ENCODE measurements around the gene SYNPO2.
"Not testable (repeated sequence)": the region's sequence is repeated elsewhere in the genome, so short reads cannot be mapped to it uniquely, and the experiment has no call there.

Gene SYNPO2

DNA sequence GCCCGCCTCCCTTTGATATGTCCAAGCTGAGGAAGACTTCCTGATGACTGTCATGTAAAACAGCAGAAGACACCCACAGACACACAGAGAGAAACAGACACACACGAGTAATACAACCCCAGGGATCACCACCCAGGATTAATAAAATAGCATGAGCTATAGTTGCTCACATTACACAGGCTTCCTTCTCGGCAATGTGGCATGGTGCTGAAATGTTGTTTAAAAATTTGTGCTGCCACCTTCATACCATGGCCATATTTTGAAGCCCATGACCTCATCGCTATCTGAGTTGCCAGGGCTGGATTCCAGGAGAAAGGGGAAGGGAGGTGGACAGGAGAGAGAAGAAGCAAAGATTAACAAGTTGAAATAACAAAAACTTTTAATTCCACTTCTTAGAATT is 111.7 kb downstream of the SYNPO2 start:
- no peak for DNase-seq (ENCODE audit: low read depth)

DNA sequence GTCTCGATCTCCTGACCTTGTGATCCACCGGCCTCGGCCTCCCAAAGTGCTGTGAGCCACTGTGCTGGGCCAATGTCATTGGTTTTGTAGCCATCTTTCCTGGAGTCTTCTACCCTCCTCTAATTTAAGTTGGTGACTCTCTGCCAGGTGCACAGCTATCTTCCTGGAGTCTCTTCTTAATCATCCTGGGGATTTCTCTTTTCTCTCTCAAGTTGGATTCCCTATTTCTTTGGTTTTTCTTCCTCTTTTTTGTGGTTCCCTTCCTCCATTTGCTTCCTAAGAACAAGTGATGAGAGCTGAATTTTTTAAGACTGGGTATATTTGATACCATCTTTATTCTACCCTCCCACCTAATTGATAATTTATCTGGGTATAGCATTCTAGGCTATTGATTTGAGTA is 113.8 kb downstream of the SYNPO2 start:
- no peak for DNase-seq (ENCODE audit: low read depth)

DNA sequence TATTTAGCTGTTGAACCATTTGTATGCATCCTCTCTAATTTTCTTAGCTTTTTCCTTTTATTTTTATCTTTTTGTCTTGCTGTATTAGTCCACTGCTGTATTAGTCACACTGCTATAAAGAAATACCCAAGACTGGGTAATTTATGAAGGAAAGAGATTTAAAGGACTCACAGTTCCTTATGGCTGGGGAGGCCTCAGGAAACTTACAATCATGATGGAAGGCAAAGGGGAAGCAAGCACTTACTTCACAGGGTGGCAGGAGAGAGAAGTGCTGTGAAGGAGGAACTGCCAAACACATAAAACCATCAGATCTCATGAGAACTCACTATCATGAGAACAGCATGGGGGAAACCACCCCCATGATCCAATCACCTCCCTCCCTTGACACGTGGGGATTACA is 114.3 kb downstream of the SYNPO2 start:
- not testable (repeated sequence) for DNase-seq (ENCODE audit: low read depth)

DNA sequence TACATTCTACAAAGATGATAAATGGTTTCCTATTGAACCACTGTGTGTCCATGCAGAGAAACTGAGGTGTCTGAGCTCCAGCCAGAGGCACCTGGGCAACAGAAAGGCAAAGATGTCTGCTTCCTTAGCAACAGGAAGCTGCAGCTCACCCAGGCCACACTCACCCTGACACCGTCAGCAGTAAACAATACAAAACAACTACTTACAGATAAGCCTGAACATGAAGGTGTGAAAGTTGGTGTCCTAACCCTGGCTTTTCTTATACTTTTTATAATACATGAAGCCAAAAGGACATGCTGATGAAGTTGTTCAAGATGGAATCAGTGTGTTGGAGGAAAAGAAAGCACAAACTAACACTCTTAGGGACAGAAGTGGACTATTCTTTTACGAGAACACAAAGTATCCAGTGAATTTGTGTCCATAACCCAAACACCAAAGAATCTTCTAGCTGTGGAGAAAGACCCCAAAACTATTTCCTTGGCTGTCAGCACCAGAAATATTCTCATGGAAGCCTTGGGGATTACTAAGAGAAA is 117.3 kb downstream of the SYNPO2 start:
- DNase-seq (ENCODE audit: low read depth) = no peak

DNA sequence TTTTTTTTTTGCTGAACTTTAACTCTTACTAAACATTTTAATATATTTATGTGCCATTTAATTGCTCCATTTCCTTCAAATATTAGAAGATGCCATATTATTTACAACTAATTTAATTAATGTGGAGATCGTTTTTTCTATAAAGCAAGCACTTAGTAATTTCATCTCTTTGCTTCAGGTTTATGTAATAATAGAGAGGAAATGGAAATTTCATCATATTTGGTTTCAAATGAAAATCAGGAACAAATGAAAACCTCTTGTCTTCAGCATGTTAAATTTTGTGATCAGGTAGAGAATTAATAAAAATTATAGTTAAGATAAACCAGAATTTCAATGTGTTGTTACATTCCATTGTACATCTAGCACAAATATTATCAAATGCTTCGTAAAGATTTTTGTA is 120.1 kb downstream of the SYNPO2 start:
- DNase-seq (ENCODE audit: low read depth) = no peak

DNA sequence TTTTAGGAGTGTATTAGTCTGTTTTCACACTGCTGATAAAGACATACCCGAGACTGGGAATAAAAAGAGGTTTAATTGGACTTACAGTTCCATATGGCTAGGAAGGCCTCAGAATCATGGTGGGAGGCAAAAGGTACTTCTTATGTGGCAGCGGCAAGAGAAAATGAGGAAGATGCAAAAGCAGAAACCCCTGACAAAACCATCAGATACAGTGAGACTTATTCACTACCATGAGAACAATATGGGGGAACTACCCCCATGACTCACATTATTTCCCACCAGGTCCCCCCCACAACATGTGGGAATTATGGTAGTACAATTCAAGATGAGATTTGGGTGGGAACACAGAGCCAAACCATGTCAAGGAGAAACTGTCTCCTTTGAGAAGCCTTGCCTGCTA is 121.6 kb downstream of the SYNPO2 start:
- DNase-seq (ENCODE audit: low read depth) = not testable (repeated sequence)

DNA sequence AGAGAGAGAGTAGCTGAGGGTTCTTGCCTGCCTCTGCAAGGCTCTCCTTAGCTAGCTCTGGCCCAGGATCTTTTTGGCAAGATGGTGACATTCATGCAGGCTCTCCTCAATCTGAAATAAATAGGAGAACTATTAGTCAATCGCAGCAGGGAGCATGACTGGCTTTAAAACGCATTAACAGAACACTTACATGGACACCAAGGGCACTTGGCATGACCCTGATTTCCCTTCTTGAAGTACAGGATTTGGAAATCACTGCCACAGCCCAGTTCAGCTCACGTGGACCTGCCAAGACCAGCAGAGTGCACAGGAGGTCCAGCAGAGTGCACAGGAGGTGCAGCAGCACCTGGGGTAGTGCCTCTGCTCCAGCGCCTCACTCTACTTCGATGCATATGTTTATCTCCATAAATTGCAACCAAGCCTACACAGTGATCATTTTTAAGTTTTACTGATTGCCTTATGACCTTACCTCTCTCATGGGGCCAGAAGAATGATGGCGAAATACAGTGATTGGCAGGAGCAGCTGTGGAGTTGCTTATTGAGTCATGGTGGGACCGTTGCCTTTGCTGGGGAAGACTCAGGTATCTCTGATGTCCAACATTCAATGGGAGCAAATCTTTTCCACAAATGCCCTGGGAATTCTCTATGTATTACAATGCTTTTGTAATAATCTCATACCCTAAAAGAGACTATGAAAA is 122.4 kb downstream of the SYNPO2 start:
- DNase-seq (ENCODE audit: low read depth) = no peak

DNA sequence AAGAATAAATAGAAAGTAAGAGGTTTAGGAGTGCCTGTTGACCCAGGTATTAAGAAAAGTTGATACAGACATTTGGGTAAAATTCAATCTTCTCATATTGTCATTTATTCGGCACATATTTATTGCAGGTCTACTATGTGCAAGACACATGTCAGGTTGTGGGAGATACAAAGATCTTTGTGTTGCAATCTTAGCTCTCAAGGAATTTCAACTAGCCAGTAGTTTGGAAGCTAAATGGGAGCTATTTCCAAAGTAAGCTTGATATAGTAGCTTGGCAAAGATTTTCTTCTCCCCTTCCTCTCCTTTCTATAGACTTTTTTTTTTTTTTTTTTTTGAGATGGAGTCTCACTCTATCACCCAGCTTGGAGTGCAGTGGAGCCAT is 122.9 kb downstream of the SYNPO2 start:
- DNase-seq (ENCODE audit: low read depth) = no peak

DNA sequence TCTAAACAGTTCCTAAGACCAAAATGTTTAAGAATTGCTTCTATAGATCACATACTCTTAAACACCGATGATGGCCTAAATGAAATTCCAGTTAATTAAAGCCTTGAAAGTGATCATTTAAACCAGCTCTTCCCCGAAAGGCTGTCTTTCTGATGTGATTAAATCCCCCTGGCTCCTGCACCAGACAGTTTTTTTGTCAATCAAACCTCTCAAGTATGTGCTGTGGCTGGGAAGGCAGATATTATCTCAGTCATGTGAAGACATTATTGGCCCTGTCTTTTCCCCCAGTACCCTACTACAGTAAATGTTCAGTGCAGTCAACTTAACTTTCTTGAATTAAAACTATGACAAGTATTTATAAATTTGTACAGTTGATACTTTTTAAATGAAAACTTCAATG is 126.0 kb downstream of the SYNPO2 start:
- no peak for DNase-seq (ENCODE audit: low read depth)

DNA sequence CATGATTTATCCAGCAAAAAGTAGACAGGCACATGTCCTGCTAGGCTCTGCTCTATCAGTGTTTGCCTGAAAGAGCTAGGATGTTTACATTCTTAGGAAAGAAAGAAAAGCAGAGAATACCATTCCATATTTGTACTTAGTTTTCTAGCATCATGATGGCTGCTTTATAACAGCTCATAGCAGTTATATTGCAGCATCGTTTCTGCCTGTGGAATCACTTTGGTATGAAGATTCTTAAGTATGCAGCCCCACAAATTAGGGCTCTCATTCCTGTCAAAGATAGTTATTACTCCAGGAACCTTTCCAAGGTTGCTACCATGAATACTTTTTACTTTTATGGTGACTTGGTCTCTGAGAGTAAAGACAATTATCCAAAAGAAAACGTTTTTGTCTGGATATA is 128.0 kb downstream of the SYNPO2 start:
- no peak for DNase-seq (ENCODE audit: low read depth)

DNA sequence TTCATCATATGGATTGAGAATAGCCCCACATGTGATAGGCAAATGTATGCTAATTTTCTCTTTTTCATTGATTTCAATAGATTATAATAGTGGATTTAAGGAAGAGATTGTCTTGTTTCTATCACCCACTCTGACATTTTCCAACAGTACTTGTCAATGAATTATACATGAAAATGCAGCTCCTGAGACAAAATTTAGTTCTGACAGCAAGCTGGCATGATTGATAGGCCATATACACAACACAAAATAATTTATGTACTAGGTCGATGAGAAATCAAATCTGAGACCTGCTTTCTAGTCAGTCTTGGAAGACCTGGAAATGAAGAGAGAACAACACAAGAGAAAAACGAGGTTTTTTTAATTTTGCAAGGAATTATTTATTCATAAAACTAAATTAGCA is 129.0 kb downstream of the SYNPO2 start:
- DNase-seq (ENCODE audit: low read depth) = no peak

DNA sequence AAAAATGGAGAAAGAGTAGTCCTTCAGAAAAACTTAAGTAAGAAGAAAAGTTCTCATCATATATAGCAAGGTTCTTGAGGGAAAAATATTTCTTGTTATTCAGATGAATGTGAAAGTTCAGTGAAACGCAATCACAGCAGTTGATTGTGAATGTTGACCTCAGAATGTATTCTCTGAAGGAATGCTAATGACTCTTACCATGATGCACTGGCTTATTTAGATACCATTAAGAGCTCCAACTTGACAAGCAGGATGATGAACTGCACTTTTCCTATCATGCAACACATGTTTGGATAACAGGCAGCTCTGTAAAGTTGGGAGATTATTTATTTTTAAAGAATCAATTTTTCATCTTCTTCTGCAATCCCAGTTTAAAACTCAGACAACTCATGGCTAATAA is 131.5 kb downstream of the SYNPO2 start:
- no peak for DNase-seq (ENCODE audit: low read depth)

DNA sequence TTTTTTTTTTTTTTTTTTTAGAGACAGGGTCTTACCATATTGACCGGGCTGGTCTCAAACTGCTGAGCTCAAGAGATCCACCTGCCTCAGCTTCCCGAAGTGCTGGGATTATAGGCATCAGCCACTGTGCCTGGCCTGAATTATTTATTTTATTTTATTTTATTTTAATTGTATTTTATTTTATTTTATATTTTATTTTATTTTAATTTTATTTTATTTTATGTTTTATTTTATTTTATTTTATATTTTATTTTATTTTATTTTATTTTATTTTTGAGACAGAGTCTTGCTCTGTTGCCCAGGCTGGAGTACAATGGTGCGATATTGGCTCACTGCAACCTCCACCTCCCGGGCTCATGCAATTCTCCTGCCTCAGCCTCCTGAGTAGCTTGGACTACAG is 133.9 kb downstream of the SYNPO2 start:
- not testable (repeated sequence) for DNase-seq (ENCODE audit: low read depth)

DNA sequence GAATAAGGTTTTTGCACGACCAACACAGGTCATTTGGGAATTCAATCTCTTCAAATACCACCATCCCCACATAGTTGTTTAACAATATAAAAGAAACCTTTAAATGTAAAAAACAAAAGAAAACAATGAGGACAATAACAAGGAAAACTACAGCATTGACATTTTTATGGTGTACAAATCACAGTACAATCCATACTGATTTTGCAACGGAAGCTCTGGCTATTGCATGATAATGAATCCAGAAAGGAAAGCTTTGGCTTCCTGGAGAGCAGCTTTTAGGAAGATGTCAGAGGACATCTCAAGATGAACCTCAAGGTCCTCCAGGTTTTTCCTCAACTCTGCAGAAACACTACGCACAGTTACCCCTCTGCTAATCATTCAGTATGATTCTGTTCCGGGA is 135.4 kb downstream of the SYNPO2 start:
- DNase-seq (ENCODE audit: low read depth) = no peak

DNA sequence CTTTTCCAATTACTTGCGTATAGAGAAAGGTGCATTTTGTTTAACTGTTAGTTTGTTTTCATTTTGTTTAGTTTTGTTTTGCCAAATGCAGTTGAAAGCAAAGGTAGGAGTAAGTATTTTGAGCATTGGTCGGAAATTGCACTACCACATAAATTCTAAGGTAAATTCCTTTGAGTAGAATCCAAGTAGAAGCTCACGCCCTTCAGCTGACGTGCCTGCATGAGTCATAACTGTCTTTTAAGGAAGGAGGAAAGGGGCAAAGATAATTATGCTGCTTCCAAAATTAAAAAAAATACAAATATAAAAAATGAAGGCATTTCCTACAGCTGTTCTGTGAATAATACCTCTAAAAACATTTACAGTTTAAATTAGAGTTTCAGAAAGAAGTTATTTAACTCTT is 136.8 kb downstream of the SYNPO2 start:
- DNase-seq (ENCODE audit: low read depth) = no peak

DNA sequence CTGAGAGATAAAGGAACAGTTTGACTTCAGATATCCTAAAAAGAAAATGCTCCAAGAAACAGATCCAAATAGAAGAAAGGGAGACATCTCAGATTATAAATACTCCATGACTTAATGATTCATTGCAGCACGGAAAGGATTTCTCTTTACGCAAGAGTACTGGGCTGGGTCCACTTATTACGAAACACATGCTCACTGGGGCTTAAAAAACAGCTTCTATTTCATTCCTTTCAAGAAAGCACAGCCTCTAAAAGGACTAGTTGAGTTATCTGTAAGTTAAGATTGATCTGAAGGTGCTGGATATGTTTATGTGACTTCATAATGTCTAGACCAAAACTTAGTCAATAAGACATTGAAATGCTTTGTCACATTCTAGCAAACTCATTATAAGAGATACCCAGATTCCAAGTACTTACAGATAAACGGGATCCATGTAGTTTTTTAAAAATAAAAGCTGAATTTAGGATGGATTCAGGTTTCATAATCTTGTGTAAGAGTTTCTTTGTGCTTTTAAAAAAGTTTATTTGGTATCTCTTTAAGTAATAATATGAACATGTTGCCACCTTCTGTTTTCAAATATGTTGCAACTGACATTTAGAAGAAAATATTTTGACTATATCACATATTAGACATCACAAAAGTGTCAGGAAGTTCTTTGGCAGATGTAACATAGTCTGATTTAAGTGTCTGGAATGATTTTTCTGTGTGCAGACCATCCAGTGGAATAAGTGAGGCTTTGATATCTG is 137.4 kb downstream of the SYNPO2 start:
- no peak for DNase-seq (ENCODE audit: low read depth)

DNA sequence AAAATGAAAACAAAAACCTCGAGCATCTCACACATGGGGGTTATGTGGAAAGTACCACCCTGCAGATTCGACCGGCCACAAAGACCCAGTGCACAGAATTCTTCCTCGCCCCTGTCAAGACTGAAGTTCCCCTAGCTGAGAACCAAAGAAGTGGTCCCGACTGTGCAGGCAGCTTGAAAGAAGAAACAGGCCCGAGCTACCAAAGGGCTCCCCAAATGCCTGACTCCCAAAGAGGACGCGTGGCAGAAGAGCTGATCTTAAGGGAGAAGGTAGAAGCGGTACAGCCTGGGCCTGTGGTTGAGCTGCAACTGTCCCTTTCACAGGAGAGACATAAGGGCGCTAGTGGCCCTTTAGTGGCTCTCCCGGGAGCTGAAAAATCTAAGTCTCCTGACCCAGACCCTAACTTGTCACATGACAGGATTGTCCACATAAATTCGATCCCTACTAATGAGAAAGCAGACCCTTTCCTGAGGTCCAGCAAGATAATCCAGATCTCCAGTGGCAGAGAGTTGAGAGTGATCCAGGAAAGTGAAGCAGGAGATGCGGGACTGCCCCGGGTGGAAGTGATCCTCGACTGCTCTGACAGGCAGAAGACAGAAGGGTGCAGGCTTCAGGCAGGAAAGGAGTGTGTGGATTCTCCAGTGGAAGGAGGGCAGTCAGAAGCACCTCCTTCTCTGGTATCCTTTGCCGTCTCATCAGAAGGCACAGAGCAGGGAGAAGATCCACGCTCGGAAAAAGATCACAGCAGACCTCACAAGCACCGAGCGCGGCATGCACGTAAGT is 138.2 kb downstream of the SYNPO2 start:
- DNase-seq (ENCODE audit: low read depth) = no peak

DNA sequence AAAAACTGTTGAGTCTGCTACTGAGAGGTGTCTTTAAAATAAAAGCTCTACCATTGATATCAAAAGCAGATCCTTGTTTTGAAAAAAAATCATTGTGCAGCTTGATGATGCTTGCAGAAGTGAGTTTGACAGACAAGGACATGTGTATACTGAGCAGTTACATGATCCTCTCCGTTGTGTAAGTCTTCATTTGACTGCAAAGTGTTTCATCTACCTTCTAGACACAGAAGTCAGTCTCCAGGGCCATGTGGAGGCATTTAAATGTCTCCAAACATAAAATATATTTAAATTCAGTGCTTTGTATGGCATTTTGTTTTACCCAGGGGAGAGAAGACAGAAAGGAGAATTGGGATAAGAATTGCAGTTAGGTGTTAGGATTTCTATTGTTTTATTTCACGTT is 139.2 kb downstream of the SYNPO2 start:
- no peak for DNase-seq (ENCODE audit: low read depth)

DNA sequence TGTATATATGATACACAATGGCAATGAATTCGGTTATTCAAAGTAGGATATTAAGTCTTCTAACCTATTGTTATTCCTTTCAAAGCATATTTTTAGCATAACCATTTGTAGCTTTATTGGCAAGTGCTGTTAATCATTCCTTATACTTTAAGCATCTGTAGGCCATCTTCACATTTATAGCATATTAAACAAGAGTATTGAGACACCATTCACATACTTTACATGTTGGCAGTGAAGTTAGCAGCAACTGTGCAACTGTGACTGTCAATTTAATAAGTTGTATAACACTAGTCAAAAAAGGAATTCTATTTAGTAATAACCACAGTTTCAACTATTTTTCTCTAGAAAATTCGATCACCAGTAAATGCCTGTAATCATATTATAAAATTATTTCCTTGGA is 139.6 kb downstream of the SYNPO2 start:
- no peak for DNase-seq (ENCODE audit: low read depth)

DNA sequence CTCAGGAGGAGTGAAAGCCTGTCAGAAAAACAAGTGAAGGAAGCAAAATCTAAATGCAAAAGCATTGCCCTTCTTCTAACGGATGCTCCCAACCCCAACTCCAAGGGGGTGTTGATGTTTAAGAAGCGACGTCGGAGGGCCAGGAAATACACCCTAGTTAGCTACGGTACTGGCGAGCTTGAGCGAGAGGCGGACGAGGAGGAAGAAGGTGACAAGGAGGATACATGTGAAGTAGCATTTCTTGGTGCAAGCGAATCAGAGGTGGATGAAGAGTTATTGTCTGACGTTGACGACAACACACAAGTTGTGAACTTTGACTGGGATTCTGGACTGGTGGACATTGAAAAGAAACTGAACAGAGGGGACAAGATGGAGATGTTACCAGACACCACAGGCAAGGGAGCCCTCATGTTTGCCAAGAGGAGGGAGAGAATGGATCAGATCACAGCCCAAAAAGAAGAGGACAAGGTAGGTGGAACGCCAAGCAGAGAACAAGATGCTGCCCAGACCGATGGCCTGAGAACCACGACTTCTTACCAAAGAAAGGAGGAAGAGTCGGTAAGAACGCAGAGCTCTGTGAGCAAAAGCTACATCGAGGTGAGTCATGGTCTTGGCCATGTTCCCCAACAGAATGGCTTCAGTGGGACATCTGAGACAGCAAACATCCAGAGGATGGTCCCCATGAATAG is 141.3 kb downstream of the SYNPO2 start:
- no peak for DNase-seq (ENCODE audit: low read depth)

DNA sequence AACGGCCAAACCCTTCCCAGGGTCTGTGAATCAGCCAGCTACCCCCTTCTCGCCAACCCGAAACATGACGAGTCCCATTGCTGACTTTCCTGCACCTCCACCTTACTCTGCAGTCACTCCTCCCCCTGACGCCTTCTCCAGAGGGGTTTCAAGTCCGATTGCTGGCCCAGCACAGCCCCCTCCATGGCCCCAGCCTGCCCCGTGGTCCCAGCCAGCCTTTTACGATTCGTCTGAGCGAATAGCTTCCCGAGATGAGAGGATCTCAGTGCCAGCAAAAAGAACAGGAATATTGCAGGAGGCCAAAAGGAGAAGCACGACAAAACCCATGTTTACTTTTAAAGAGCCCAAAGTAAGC is 141.9 kb downstream of the SYNPO2 start:
- DNase-seq (ENCODE audit: low read depth) = no peak

DNA sequence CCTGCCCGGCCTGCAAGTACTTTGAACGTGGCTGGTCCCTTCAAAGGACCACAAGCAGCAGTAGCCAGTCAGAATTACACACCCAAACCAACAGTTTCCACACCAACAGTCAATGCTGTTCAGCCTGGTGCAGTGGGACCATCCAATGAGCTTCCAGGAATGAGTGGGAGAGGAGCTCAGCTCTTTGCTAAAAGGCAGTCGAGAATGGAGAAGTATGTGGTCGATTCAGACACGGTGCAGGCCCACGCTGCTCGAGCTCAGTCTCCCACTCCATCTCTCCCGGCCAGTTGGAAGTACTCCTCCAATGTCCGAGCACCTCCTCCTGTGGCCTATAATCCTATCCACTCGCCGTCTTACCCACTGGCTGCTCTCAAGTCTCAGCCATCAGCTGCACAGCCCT is 142.6 kb downstream of the SYNPO2 start:
- no peak for DNase-seq (ENCODE audit: low read depth)
